Stimulated activated naive B cell treated with anti-CD40 and anti-IgM and Interleukin-4, amounts not matched to agents 10 μg/mL and 1 μg/mL and 100 μg/mL, for 72 hours (primary cell): ENCODE data around the gene ODF2.
"Not testable (repeated sequence)": the region's sequence is repeated elsewhere in the genome, so short reads cannot be mapped to it uniquely, and the experiment has no call there.

Experiments used
- ATAC-seq, 2 donors: fragments of 150-1000 bp; cut with Tn5 transposase; replicated peaks; 2 replicates each; pipeline ENCODE4 v1.10.0; 2021; ENCODE audit warnings: moderate library complexity in 1 of 2
- DNase-seq: peaks from one replicate; pipeline ENCODE4 v3.0.0; 2021
- H3K27ac Mint-ChIP-seq: one replicate; pipeline ENCODE4 v1.8.0; 2022; ENCODE audit warnings: mild to moderate bottlenecking, mixed read lengths
- H3K27me3 Mint-ChIP-seq, 2 donors: one replicate each; pipeline ENCODE4 v1.8.0; 2022; ENCODE audit warnings: mixed read lengths in 2 of 2
- H3K36me3 Mint-ChIP-seq, 2 donors: one replicate each; pipeline ENCODE4 v1.8.0; 2022; ENCODE audit warnings: mixed read lengths in 2 of 2, mild to moderate bottlenecking in 1 of 2
- H3K4me1 Mint-ChIP-seq, 2 donors: one replicate each; pipeline ENCODE4 v1.8.0; 2022; ENCODE audit warnings: mixed read lengths in 2 of 2, mild to moderate bottlenecking in 1 of 2
- H3K4me3 Mint-ChIP-seq, 2 donors: one replicate each; pipeline ENCODE4 v1.8.0; 2022; ENCODE audit warnings: mild to moderate bottlenecking in 2 of 2, mixed read lengths in 2 of 2, moderate library complexity in 1 of 2
- H3K9me3 Mint-ChIP-seq, 2 donors: one replicate each; pipeline ENCODE4 v1.8.0; 2022; ENCODE audit warnings: mixed read lengths in 2 of 2, mild to moderate bottlenecking in 1 of 2

ODF2 gene

DNA sequence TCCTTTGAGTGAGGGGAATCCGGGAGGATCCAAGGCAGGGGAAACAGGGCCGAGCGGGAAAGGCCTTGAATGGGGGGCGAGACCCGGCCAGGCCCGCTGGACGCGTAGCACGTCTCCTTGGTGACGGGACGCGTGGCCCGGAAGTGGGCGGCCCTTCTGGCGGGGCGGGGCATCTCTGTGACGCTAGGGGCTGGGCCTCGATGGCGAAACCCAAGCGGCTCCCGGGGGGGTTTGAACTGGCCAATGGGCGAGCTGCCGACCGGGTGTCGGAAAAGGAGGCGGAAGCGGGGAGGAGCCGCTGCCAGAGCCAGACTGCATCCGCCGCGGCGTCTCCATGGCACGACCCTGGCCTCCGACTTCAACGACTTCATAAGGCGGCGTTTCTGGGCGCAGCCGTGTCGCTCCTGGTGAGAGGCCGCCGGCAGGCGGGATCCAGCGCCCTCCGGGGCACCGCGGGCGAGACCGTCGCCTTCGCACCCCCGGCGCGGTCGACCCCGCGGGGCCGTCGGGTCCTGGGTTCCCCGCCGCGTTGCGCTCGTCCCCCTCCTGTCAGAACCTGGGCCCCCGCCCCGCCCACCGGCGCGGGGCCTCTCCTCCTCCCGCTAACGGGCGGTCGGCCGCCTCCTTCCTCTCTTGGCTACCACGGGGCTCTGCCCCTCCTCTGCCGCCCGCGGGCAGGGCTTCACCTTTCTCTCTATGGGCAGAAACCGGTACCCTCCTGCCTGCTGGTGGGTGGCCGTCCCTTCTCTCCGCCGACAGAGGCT is at the start of gene ODF2:
Gene ODF2 (plus strand): TSS at position 158 of the 764 bp plus-strand sequence. CDS start 86 bp downstream, at position 244.
- H3K9me3 Mint-ChIP-seq: no peaks in the 10 kb centered on the region
- peak within 1 kb of the TSS; percentile 95 to 99 for H3K4me3 Mint-ChIP-seq
- no peaks in the 10 kb centered on the region for H3K27me3 Mint-ChIP-seq
- peaks cover 12 to 18% of the 10 kb centered on the region in 2 donors for H3K36me3 Mint-ChIP-seq
- peak; percentile 96 for DNase-seq
- peak; percentile 91 for ATAC-seq
- H3K27ac Mint-ChIP-seq: peak within 1 kb of the TSS; percentile 96
- H3K4me1 Mint-ChIP-seq: peaks cover 14 to 25% of the 10 kb centered on the region in 2 donors

DNA sequence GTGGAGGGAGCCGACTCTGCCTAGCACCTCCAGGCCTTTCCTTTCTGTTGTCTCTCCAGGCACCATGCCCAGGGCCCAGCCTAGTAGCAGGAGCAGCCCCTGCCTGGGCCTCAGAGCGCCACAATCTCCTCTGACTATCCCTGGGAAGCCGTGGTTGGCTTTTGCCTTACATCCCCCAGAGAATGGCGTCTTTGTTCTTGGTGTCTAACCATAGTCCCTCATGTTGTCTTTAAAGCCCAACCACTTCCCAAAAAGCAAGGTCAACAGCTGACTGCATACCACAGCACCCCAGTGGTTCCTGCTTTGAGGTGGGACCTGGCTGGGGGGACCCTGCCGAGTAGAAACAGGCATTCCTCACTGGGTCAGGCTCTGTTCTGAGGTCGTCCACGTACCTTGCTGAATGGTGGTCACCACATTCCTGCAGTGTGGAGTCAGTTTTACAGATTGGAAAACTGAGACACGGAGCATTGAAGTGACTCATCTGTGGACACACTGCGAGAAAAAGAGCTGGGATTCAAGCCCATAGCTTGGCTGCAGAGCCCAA is 48.9 kb upstream of the ODF2 start:
- Mint-ChIP-seq H3K27me3 (peaks cover 34 to 56% of the 10 kb centered on the region in 2 donors), H3K36me3 (no peaks in the 10 kb centered on the region), H3K9me3 (no peaks in the 10 kb centered on the region), H3K4me1 (no peaks in the 10 kb centered on the region), H3K4me3 (no peak overlapping the region), H3K27ac (no peak overlapping the region)
- DNase-seq (no peak), ATAC-seq (no peak)

DNA sequence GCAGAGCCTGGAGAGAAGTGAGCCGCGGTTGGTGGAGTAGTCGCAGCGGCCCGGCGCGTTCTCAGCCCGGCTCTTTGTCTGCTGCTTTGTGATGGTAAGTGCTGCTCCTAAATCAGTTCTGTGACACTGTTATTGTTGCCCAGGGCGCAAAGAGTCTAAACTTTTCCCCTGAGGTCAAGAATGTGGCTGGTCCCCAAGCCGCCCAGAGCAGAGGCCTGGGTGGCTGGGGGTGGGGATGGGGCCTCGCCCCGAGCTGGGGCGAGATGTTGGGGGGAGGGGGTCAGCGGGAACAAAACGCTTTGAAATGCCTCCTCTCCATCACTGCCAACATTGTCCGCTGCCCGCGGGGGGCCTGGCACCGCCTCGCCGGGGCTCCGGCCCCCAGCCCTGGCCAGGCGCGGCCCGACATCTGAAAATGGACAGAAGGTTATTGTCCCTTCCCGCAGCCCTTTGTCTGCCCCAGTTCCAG is 46.8 kb upstream of the ODF2 start:
- DNase-seq (no peak), ATAC-seq (no peak)
- Mint-ChIP-seq H3K4me1 (no peaks in the 10 kb centered on the region), H3K9me3 (no peaks in the 10 kb centered on the region), H3K4me3 (no peak overlapping the region), H3K27ac (peak overlapping the region; percentile 52), H3K27me3 (peaks cover 38 to 69% of the 10 kb centered on the region in 2 donors), H3K36me3 (no peaks in the 10 kb centered on the region)

DNA sequence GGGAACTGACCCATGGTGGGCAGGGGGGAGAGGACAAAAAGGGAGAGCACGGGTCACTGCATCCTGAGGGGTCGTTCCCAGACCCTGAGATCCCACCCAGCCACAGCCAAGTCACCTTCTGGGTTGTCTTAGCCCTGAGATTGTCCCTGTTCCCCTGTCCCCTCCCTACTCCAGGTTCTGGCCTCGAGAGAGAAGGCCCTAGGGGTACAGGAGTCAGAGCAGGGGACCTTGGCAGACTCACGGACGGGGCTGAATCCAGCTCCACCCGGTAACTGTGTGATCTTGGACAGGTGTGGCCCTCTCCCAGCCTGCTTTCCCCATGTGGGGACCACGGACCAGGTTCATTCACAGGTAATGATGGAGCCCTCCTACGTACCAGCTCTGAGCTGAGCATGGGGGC is 46.4 kb upstream of the ODF2 start:
- Mint-ChIP-seq H3K4me1 (no peaks in the 10 kb centered on the region), H3K27ac (no peak overlapping the region), H3K9me3 (no peaks in the 10 kb centered on the region), H3K27me3 (peaks cover 41 to 72% of the 10 kb centered on the region in 2 donors), H3K4me3 (no peak overlapping the region), H3K36me3 (no peaks in the 10 kb centered on the region)
- DNase-seq (no peak), ATAC-seq (no peak)

DNA sequence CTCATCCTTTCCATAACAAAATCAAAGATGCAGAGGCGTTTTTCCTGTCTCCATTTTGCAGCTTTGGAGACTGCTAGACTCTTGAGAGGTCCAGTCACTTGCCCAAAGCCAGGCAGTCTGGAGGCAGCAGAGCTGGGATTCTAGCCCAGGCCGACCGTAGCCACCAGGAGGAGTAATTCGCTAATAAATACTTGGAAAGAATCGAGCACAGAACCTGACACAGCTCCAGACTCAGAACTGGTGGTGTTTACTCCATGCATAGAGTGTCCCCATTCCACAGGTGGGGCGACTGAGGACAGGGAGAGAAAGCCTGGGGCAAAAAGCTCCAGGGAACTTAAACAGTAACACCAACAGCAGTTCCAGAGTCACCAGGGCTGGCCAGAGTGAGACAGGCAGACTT is 45.8 kb upstream of the ODF2 start:
- Mint-ChIP-seq H3K9me3 (no peaks in the 10 kb centered on the region), H3K4me3 (no peak overlapping the region), H3K27ac (no peak overlapping the region), H3K27me3 (peaks cover 45 to 76% of the 10 kb centered on the region in 2 donors), H3K36me3 (no peaks in the 10 kb centered on the region), H3K4me1 (no peaks in the 10 kb centered on the region)
- DNase-seq: no peak
- ATAC-seq: no peak

DNA sequence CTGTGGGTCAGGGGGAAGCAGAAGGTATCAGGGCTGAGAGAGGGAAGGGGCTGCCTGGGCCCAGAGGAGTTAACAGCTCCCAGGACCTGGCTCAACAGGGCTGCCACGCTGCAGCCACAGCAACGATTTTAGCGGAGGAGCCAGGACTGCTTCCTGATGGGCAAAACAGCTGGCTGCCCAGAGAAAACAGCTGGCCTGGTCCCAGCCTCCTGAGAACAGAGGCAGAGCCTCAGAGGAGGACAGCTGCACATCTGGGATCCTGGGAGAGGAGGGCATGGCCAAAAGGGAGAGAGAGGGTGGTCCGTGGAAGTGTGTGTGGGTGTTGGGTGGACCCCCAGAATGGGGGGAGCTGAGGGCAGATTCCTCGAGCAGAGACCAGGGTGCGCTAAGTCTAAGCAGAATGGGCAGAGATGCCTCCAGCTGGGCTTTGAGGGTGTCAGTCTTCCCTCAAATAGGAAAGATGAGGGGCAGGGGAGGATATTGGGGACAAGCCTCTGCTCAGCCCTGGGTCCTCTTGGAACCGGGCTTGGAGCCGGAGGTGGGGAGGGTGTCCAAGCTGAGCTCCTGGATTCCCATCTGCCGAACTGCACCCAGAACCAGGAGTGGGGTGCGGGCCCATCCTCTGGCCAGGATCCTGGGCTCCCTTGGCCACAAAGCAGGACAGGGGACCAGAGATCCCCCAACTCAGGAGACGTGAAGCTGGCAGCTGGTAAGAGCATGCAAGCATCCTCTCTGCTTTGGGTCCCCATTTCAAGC is 44.3 kb upstream of the ODF2 start:
- H3K27ac Mint-ChIP-seq: no peak overlapping the region
- H3K27me3 Mint-ChIP-seq: peaks cover 49 to 78% of the 10 kb centered on the region in 2 donors
- no peak overlapping the region for H3K4me3 Mint-ChIP-seq
- peaks cover 0 to 2% of the 10 kb centered on the region in 2 donors for H3K4me1 Mint-ChIP-seq
- DNase-seq (no peak), ATAC-seq (no peak)
- H3K9me3 Mint-ChIP-seq: no peaks in the 10 kb centered on the region
- no peaks in the 10 kb centered on the region for H3K36me3 Mint-ChIP-seq

DNA sequence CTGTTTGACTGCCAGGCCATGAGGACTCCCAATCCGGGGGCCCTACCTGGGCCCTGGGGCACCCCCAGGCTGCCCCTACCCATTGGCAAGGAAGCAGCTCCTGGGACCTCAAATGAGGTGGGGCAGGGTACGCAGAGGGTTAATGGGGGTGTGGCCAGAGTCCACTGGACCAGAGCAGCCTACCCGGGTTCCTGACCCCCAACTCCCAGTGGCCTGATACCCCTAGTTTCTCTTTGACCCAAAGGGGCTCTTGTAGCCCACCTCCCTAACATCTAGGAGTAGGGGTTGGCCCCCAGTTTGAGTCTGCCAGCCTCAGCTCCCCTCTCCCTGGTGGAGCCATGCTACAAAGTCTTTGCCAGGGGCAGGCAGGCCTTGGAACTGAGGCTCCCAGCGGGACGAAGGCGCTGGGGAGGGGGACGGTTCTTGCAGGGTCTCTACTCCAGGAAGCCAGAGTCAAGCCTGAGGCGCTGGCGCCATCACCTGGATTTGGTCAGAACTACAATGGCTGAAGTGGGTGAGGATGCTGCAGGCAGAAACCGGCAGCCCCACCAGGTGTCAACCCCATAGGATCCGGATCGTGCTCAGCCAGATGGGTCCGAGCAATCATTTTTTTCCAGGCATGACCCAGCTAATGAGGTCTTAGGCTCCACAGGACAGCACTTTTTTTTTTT is 43.6 kb upstream of the ODF2 start:
- no peak for DNase-seq
- Mint-ChIP-seq H3K27me3 (peaks cover 46 to 79% of the 10 kb centered on the region in 2 donors), H3K9me3 (no peaks in the 10 kb centered on the region), H3K4me1 (peaks cover 0 to 5% of the 10 kb centered on the region in 2 donors), H3K27ac (no peak overlapping the region), H3K36me3 (no peaks in the 10 kb centered on the region), H3K4me3 (no peak overlapping the region)
- ATAC-seq: peak; percentile 34 to 54

DNA sequence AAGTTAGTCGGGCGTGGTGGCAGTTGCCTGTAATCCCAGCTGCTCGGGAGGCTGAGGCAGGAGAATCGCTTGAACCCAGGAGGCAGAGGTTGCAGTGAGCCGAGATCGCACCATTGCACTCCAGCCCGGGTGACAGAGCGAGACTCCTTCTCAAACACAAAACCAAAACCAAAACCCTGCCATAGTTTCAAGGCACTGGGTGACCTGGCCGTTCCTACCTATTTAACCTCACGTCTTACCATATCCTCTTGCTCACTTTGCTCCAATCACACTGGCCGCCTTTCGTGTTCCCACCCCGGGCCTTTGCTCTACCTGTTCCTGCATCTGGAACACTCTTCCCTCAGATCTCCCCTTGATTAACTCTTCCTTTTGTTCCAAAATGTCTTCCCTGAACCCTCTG is 42.1 kb upstream of the ODF2 start:
- peaks cover 43 to 79% of the 10 kb centered on the region in 2 donors for H3K27me3 Mint-ChIP-seq
- H3K4me1 Mint-ChIP-seq, H3K36me3 Mint-ChIP-seq, H3K4me3 Mint-ChIP-seq, DNase-seq, H3K27ac Mint-ChIP-seq, ATAC-seq, H3K9me3 Mint-ChIP-seq: not testable (repeated sequence)

DNA sequence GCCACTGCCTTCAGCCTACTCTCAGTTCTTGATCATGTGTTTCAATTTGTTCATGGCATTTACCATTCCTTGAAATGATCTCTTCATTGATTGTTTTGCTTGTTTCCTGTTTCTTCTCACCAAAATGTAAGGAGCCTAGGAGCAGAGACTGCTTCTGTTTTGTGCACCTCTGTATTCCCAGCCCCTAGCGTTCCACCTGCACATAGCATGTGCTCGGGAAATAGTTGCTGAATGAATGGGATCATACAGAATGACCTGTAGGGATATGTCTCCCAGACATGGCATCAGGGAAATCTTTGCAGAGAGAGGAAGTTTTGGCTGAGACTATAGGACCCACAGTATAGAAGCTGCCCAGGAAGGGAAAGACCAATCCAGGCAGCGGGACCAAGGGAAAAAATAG is 41.3 kb upstream of the ODF2 start:
- no peak overlapping the region for H3K27ac Mint-ChIP-seq
- ATAC-seq (no peak), DNase-seq (no peak)
- peaks cover 0 to 8% of the 10 kb centered on the region in 2 donors for H3K4me1 Mint-ChIP-seq
- peaks cover 42 to 82% of the 10 kb centered on the region in 2 donors for H3K27me3 Mint-ChIP-seq
- H3K4me3 Mint-ChIP-seq: no peak overlapping the region
- H3K9me3 Mint-ChIP-seq: no peaks in the 10 kb centered on the region
- H3K36me3 Mint-ChIP-seq: no peaks in the 10 kb centered on the region

DNA sequence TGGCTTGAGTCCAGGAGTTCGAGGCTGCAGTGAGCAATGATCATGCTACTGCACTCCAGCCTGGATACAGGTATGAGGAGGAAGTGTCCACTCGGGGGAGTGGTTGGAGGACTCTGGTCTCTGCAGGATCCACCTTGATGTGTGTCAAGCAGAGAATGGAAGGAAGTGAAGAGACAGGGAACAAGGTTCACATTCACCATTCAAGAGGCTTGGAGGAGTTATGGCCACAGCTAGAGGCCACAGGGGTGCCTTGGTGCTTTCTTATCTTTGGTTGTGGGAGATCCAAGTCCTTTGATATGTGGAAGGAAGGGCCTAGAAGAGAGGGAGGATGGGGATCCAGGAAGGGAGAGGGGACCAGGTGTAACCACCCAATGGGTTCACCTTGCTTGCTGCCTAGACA is 40.5 kb upstream of the ODF2 start:
- Mint-ChIP-seq H3K27me3 (peaks cover 42 to 81% of the 10 kb centered on the region in 2 donors), H3K36me3 (no peaks in the 10 kb centered on the region), H3K4me1 (peaks cover 3 to 15% of the 10 kb centered on the region in 2 donors), H3K4me3 (no peak overlapping the region), H3K9me3 (no peaks in the 10 kb centered on the region), H3K27ac (no peak overlapping the region)
- DNase-seq (no peak), ATAC-seq (no peak)

DNA sequence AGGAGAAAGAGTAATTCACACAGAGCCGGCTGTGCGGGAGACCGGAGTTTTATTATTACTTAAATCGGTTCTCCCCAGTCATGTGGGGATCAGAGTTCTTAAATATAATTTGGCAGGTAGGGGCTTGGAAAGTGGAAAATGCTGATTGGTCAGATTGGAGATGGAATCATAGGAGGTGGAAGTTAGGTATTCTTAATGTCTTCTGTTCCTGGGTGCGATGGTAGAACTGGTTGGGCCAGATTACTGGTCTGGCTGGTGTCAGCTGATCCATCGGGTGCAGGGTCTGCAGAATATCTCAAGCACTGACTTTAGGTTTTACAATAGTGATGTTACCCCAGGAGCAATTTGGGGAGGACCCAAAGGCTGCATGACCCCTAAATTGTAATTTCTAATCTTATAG is 39.8 kb upstream of the ODF2 start:
- no peaks in the 10 kb centered on the region for H3K9me3 Mint-ChIP-seq
- no peak for DNase-seq
- H3K4me1 Mint-ChIP-seq: peaks cover 3 to 16% of the 10 kb centered on the region in 2 donors
- H3K27me3 Mint-ChIP-seq: peaks cover 39 to 73% of the 10 kb centered on the region in 2 donors
- no peaks in the 10 kb centered on the region for H3K36me3 Mint-ChIP-seq
- no peak overlapping the region for H3K27ac Mint-ChIP-seq
- H3K4me3 Mint-ChIP-seq: no peak overlapping the region
- no peak for ATAC-seq

DNA sequence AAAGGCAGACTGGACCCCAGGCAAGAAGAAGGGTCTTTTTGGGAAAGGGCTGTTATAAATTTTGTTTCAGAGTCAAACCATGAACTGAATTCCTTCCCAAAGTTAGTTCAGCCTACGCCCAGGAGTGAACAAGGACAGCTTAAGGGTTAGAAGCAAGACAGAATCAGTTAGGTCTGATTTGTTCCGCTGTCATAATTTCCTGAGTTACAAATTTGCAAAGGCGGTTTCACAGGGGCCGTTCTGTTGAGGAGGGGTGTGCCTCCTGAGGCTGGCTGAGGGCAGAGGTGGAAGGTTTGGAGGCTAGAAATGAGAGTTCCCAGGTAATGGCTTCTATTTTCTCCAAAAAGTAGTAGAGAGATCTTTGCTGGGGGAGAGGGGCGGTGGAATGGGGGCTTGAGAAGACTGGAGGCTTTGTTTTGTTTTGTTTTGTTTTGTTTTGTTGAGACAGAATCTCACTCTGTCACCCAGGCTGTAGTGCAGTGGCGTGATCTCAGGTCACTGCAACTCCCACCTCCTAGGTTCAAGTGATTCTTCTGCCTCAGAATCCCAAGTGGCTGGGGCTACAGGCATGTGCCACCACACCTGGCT is 39.3 kb upstream of the ODF2 start:
- H3K27me3 Mint-ChIP-seq: peaks cover 34 to 68% of the 10 kb centered on the region in 2 donors
- no peak overlapping the region for H3K27ac Mint-ChIP-seq
- ATAC-seq: no peak
- H3K4me3 Mint-ChIP-seq: no peak overlapping the region
- H3K9me3 Mint-ChIP-seq: no peaks in the 10 kb centered on the region
- H3K4me1 Mint-ChIP-seq: peaks cover 7 to 21% of the 10 kb centered on the region in 2 donors
- no peaks in the 10 kb centered on the region for H3K36me3 Mint-ChIP-seq
- DNase-seq: no peak

DNA sequence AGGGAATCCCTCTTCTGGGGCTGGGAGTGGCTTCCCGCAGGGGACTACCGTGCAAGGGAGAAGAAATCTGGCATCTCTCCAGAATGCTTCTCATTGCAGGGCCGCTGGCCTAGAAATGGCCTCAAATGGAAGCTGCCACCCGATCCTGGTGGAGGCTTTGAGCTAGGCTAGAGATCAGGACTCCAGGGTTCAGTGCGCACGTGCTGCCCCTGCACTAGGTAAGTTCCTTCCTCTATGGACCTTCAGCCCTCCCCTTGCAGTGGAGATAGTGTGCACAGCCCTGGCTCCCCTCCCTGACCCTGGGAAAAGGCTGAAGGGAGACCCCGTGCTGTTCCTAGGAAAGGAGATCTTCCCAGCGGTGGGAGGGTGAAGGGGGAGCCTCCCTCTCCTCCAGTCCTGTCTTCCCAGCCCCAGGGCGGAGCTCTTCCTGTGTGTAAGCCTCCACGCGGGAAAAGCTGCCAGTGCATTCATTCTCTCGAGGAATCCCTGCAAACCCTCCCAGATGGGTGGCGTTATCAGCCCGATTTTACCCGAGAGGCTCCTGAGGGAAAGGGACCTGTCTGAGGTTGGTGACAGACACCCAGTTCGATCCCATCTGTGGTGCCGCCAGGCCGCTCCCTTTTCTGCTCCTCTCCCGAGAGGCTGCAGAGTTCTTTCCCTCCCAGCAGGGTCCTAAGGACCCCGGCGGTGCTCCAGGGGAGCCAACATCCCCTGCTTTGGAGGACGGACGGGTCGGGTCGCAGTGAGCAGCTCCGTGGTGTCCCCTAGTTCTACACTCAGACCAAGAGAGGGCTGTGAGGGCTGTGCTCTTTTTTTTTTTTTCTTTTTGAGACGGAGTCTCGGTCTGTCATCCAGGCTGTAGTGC is 36.5 kb upstream of the ODF2 start:
- Mint-ChIP-seq H3K27me3 (peaks cover 27 to 50% of the 10 kb centered on the region in 2 donors), H3K9me3 (no peaks in the 10 kb centered on the region), H3K36me3 (no peaks in the 10 kb centered on the region), H3K27ac (peak overlapping the region; percentile 71), H3K4me1 (peaks cover 7 to 22% of the 10 kb centered on the region in 2 donors), H3K4me3 (peak overlapping the region; percentile 83 to 85)
- ATAC-seq: peak in 1 of 2 donors; percentile 10
- no peak for DNase-seq
